HG03378 (cell line): ENCODE measurements around the gene ZIK1.

Experiments
- ATAC-seq: cut with Tn5 transposase; IDR thresholded peaks from one replicate; pipeline ENCODE4 v1.9.1; 2021; ENCODE audit warnings: mild to moderate bottlenecking, moderate library complexity; ENCODE audit not compliant: unreplicated experiment

ZIK1 gene

DNA sequence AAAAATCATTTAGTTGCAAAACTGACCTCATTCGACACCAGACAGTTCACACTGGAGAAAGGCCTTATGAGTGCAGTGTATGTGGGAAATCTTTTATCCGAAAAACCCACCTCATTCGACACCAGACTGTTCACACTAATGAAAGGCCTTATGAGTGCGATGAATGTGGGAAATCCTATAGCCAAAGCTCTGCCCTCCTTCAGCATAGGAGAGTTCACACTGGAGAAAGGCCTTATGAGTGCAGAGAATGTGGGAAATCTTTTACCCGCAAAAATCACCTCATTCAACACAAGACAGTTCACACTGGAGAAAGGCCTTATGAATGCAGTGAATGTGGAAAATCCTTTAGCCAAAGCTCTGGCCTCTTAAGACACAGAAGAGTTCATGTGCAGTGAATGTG, 23.0 kb downstream of the ZIK1 start:
- no peak for ATAC-seq

DNA sequence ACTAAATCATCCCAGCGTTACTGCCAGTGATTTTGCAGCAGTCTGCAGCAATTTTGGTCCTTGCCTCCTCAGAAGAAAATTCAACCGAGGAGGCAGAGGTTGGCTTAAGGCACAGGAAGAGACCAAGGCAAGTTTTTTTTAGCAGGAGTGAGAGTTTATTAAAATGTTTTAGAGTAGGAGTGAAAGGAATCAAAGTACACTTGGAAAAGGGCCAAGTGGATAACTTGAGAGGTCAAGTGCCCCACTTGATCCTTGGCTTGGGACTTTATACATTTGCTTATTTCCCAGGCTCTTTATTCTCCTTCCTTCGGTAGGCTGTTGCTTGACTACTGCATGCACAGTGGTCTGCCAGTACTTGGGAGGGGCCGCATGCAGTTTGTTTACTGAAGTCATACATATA, 27.2 kb downstream of the ZIK1 start:
- no peak for ATAC-seq

GRCh38 chr19:57613941-57614743, 30.2 kb downstream of the ZIK1 start, which contains the start of gene ZNF134:
ZNF134 (plus strand) TSS chr19:57614242; CDS start chr19:57619469, 5,227 bp downstream.
- ATAC-seq: peak; percentile 75

GRCh38 chr19:57615346-57615745, 31.4 kb downstream of the ZIK1 start:
- ATAC-seq: no peak

DNA sequence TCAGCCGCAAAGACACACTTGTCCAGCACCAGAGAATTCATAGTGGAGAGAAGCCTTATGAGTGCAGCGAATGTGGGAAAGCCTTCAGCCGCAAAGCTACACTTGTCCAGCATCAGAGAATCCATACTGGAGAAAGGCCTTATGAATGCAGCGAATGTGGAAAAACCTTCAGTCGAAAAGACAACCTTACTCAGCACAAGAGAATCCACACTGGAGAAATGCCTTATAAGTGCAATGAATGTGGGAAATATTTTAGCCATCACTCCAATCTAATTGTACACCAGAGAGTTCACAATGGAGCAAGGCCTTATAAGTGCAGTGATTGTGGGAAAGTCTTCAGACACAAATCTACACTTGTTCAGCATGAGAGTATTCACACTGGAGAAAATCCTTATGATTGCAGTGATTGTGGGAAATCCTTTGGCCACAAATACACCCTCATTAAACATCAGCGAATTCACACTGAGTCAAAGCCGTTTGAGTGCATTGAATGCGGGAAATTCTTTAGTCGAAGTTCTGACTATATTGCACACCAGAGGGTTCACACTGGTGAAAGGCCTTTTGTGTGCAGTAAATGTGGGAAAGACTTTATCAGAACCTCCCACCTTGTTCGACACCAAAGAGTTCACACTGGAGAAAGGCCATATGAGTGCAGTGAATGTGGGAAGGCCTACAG, 36.9 kb downstream of the ZIK1 start:
- no peak for ATAC-seq

- no peak for ATAC-seq
Measured at GRCh38 chr19:57623091-57623490, 39.1 kb downstream of the ZIK1 start.

- peak; percentile 96 for ATAC-seq
Measured at GRCh38 chr19:57632987-57633831, 49.3 kb downstream of the ZIK1 start, which contains the start of gene ZNF211. ZNF211 (plus strand) TSS chr19:57633168; CDS start chr19:57633347, 179 bp downstream.

GRCh38 chr19:57633832-57634131, 49.8 kb downstream of the ZIK1 start:
- ATAC-seq: no peak

- no peak for ATAC-seq
Measured at GRCh38 chr19:57637379-57637778, 53.4 kb downstream of the ZIK1 start.

DNA sequence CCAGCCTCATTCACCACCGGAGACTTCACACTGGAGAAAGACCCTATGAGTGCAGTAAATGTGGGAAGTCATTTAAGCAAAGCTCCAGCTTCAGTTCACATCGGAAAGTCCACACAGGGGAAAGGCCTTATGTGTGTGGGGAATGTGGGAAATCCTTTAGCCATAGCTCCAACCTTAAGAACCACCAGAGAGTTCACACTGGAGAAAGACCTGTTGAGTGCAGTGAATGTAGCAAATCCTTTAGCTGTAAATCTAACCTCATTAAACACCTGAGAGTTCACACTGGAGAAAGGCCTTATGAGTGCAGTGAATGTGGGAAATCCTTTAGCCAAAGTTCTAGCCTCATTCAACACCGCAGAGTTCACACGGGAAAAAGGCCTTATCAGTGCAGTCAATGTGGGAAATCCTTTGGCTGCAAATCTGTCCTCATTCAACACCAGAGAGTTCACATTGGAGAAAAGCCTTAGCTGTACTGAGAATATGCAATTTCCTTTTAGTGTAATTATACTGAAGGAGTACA, 57.8 kb downstream of the ZIK1 start:
- ATAC-seq: no peak

GRCh38 chr19:57642396-57643046, 58.6 kb downstream of the ZIK1 start:
- no peak for ATAC-seq
